ENCODE data around the gene IFI44.

Gene IFI44, protein sequence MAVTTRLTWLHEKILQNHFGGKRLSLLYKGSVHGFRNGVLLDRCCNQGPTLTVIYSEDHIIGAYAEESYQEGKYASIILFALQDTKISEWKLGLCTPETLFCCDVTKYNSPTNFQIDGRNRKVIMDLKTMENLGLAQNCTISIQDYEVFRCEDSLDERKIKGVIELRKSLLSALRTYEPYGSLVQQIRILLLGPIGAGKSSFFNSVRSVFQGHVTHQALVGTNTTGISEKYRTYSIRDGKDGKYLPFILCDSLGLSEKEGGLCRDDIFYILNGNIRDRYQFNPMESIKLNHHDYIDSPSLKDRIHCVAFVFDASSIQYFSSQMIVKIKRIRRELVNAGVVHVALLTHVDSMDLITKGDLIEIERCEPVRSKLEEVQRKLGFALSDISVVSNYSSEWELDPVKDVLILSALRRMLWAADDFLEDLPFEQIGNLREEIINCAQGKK

DNA sequence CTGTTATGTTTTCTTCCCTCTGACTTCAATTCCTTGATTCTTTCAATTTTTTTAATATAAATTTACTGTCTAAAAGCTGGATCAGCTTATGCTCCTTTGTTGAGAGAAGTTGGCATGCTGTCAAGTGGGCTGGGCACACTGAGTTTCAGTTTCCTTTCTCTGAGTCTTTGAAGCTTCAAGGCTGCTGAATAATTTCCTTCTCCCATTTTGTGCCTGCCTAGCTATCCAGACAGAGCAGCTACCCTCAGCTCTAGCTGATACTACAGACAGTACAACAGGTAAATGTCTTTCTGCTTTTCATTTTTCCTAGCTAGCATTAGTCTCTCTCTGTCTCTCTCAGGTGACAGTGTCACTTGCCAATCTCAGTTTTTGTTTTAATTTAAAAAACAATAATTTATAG, at the start of gene IFI44:
Gene IFI44, plus strand, starts transcription at position 204 of the 400 bp plus-strand sequence. CDS start 365 bp downstream, outside the sequence.
- peak; percentile 49 for DNase-seq (ENCODE audit: extremely low read depth, low read depth)
- TF ChIP-seq, protein P1, sequence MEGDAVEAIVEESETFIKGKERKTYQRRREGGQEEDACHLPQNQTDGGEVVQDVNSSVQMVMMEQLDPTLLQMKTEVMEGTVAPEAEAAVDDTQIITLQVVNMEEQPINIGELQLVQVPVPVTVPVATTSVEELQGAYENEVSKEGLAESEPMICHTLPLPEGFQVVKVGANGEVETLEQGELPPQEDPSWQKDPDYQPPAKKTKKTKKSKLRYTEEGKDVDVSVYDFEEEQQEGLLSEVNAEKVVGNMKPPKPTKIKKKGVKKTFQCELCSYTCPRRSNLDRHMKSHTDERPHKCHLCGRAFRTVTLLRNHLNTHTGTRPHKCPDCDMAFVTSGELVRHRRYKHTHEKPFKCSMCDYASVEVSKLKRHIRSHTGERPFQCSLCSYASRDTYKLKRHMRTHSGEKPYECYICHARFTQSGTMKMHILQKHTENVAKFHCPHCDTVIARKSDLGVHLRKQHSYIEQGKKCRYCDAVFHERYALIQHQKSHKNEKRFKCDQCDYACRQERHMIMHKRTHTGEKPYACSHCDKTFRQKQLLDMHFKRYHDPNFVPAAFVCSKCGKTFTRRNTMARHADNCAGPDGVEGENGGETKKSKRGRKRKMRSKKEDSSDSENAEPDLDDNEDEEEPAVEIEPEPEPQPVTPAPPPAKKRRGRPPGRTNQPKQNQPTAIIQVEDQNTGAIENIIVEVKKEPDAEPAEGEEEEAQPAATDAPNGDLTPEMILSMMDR (IDR thresholded peaks at IDR 0.05; ENCODE audit: low read depth, low read length): no peak

DNA sequence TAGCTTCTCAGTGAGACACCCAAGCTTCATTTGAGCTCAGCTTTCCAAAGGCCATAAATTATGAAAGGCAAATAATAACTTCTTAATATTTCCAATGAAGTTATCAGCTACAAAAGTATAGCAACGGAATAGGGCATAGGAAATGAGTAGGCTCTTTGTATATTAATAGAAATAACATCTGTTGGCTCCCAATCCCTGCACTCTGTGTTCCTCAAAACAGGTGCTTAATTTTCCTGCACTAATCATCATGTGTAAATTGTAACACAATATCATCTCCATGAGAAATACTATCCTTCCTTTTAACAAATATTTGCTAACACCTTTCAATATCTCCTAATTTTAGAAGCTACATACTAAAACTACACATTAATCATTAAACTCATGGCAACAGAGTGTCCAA, 48.6 kb upstream of the IFI44 start:
- no peak for DNase-seq (ENCODE audit: extremely low read depth, low read depth)
- TF ChIP-seq, protein P1 (IDR thresholded peaks at IDR 0.05; ENCODE audit: low read depth, low read length): no peak

DNA sequence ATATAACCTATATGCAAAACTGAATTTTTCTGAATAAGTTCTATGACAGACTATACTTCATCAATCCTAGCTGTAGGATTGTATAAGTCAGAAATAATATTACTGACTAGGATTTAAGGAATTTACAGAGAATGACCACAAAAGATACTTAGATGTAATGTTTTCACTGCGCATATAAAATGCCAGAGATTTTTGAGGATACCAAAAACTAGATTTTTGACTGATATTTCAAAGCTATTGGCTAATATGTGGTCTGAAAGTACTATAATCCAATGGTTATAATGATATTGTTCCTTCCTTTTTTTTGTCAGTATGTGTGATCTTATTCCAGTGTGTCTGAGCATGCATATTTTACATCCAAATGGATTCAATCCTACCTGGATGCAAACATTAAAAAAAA, 46.4 kb upstream of the IFI44 start:
- no peak for DNase-seq (ENCODE audit: extremely low read depth, low read depth)
- TF ChIP-seq, protein P1 (IDR thresholded peaks at IDR 0.05; ENCODE audit: low read depth, low read length): no peak

DNA sequence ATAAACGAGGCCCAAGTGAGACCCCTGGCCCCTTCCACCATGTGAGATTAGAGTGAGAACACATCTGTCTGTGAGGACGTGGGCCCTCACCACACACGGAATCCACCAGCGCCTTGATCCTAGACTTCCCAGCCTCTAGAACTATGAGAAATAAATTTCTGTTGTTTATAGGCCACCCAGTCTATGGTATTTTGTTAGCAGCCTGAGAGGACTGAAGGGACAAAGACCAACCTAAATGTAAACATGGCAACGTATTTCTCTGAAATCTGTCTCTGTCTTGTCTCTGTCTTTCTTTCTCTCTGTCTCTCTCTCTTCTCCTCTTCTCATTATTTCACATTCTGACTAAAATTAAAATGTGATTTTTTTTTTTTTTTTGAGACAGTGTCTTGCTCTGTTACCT, 45.0 kb upstream of the IFI44 start:
- TF ChIP-seq, protein P1 (IDR thresholded peaks at IDR 0.05; ENCODE audit: low read depth, low read length): no peak
- no peak for DNase-seq (ENCODE audit: extremely low read depth, low read depth)

DNA sequence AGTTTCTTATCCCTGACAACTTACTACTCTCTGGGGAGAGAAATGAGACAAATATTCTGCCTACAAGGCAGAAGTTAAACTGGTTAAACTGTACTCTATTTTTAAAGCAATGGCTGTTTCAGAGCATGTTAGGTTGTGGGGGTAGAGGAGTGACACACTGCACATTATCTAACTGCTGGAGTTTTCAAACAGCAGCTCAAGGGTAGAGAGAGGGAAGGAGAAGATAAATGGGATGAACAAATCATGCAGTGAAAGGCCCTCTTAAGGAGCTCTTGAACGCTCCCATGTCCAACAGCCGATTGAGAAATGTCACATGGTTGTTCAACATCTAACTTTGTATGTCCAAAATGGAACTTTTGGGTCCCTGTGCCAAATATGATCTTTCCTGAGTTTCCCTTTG, 43.4 kb upstream of the IFI44 start:
- TF ChIP-seq, protein P1 (IDR thresholded peaks at IDR 0.05; ENCODE audit: low read depth, low read length): no peak
- no peak for DNase-seq (ENCODE audit: extremely low read depth, low read depth)

DNA sequence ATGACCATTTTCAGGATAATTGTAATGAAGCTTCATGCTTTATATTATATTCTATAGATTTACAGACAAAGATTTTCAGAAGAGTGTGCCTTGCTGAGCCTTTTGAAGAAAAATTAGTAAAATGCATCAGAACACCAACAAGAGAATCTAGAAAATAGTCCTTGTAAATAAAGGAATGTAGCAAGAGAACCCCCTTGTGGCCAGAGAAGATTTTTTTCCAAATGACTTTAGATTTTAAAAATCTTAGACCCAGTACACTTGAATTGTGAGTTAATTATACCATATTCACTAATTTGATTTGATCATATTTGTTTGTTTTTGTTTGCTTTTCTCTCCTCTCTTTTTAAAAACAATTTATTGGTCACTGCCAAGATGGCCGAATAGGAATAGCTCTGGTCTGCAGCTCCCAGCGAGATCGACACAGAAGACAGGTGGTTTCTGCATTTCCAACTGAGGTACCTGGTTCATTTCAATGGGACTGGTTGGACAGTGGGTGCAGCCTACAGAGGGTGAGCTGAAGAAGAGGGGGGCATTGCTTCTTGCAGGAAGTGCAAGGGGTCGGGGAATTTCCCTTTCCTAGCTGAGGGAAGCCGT, 42.2 kb upstream of the IFI44 start:
- DNase-seq (ENCODE audit: extremely low read depth, low read depth): peak; percentile 19
- TF ChIP-seq, protein P1 (IDR thresholded peaks at IDR 0.05; ENCODE audit: low read depth, low read length): peak; percentile 47

DNA sequence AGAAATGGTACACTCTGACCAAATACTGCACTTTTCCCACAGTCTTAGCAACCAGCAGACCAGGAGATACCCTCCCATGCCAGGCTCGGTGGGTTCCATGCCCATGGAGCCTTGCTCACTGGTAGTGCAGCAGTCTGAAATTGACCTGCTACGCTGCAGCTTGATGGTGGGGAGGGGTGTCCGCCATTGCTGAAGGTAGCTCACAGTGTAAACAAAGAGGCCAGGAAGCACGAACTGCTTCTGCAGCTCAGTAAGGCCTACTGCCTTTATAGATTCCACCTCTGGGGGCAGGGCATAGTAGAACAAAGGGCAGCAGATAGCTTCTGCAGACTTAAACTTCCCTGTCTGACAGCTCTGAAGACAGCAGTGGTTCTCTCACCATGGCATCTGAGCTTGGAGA, 41.7 kb upstream of the IFI44 start:
- TF ChIP-seq, protein P1 (IDR thresholded peaks at IDR 0.05; ENCODE audit: low read depth, low read length): no peak
- DNase-seq (ENCODE audit: extremely low read depth, low read depth): no peak

Data from AG09319 (cell line).